ENCODE measurements around the gene LRCH4. TPM values are rescaled to one million over a fixed set of nuclear protein-coding genes. Genes with fewer than 3 reads are reported as not detected.

The LRCH4 gene
- total and polyA plus RNA-seq, 2 of the 8 experiments (the other 6 are each of a cell fraction or from before 2014, with no cell fraction given) = 15.5 to 36.6 TPM

DNA sequence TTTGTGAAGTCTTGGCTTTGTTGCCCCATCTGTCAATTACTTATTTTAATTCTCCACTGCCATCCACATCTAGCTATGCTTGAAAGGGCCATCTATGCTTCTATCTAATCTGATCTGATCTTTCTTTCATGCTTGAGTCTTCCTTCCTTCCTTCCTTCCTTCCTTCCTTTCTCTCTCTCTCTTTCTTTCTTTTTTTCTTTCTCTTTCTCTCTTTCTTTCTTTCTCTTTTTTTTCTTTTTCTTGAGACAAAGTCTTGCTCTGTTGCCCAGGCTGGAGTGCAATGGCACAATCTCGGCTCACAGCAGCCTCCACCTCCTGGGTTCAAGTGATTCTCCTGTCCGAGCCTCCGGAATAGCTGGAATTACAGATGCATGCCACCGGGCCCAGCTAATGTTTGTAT, 44.1 kb upstream of the LRCH4 start (continued):
- TF ChIP-seq, protein P1, sequence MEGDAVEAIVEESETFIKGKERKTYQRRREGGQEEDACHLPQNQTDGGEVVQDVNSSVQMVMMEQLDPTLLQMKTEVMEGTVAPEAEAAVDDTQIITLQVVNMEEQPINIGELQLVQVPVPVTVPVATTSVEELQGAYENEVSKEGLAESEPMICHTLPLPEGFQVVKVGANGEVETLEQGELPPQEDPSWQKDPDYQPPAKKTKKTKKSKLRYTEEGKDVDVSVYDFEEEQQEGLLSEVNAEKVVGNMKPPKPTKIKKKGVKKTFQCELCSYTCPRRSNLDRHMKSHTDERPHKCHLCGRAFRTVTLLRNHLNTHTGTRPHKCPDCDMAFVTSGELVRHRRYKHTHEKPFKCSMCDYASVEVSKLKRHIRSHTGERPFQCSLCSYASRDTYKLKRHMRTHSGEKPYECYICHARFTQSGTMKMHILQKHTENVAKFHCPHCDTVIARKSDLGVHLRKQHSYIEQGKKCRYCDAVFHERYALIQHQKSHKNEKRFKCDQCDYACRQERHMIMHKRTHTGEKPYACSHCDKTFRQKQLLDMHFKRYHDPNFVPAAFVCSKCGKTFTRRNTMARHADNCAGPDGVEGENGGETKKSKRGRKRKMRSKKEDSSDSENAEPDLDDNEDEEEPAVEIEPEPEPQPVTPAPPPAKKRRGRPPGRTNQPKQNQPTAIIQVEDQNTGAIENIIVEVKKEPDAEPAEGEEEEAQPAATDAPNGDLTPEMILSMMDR (IDR thresholded peaks at IDR 0.05; ENCODE audit: control extremely low read depth in 1 of 3, insufficient read depth in 1 of 3, low read depth in 1 of 3, low read length in 3 of 3) = no peak
- TF ChIP-seq SP4 (IDR thresholded peaks at IDR 0.05; ENCODE audit: low read length) (no peak), FOSL1 (IDR thresholded peaks at IDR 0.05; ENCODE audit: insufficient read depth, low read depth, low read length) (no peak), SUZ12 (IDR thresholded peaks at IDR 0.05; ENCODE audit: low read length) (no peak), YY1 (IDR thresholded peaks at IDR 0.05; ENCODE audit: low read depth, low read length) (no peak), CBX8 (IDR thresholded peaks at IDR 0.05; ENCODE audit: borderline replicate concordance, low read depth, low read length) (no peak), BRCA1 (IDR thresholded peaks at IDR 0.05; ENCODE audit: low read depth, low read length) (no peak)

Data from H1 (cell line).